GM13976 (cell line): ENCODE results near the gene RASSF8.
A peak's percentile ranks its signal among the peaks of the same experiment; 100 is the strongest.

Experiments
- DNase-seq: peaks from one replicate; pipeline ENCODE4 v3.0.0; 2012; ENCODE audit warnings: low spot score
- CTCF ChIP-seq: IDR thresholded peaks from 2 replicates; pipeline ENCODE4 v1.5.1; 2012; ENCODE audit warnings: borderline replicate concordance, mild to moderate bottlenecking; ENCODE audit not compliant: insufficient read depth; ENCODE audit errors: extremely low read depth, missing control alignments, control extremely low read depth
- in situ Hi-C: fragments of 300-500 bp; cut with MboI; formaldehyde crosslinking; loops from one replicate; pipeline ENCODE4 v1.12.0; 2022; ENCODE audit warnings: low sequenced_read_pairs, mixed read lengths, inconsistent platforms; ENCODE audit not compliant: unreplicated experiment

Gene RASSF8

DNA sequence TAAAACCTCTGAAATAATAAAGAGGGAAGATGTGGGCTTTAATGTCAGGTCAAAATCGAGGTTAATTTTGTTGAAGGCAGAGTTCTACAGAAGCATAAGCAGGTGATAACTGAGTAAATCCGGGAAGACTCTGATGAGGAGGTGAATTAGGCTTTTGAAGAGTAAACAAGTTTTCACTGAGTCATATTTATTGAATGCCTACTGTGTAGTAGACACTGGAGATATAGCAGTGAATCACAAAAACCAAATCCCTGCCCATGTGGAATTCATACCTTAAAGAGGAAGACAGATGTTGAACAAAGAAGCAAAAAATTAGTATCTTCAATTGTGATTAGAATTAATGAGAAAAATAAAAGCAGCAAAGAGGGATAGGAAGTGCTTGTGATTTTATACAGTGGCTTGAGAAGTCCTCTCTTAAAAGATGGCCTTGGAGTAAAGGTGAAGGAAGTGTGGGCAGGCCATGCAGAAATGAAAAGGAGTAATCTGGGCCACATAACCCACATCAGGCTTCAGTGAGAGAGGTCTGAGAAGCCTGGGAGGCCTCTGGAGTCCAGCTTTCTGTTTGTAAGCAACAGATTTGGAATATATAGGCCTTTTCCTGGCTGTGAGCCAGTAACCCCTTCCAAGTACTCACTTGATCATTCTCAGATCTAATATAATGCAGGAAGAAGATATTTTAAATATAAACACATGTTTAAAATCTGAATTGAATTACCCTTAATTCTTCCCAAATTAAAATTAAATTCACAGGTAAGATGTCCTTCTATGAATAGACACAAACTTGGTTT lies 119.6 kb downstream of the RASSF8 start:
- TF ChIP-seq CTCF: no peak
- in situ Hi-C loops: no loop called here
- DNase-seq: no peak

GRCh38 chr12:26080911-26081310 lies 122.4 kb downstream of the RASSF8 start:
- in situ Hi-C loops: no loop called here
- no peak for DNase-seq
- TF ChIP-seq CTCF: no peak

DNA sequence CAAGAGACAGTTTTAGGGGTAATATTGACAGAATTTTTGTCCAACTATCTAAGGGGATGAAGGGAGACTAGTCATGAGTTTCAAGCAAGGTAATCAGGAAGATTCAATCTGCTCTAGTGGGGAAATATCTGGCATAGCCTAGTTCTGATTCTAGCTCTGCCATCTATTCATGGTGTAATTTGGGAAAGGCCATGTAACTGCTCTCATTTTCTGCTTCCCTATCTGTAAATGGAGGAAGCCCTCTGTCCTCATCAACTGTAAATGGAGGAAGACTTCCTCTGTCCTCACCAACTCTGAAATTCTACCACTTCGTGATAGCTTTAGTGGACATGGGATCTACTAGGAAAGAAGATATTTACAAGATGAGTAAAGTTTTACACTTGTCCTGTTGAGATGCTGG lies 128.5 kb downstream of the RASSF8 start:
- in situ Hi-C loops: no loop called here
- no peak for TF ChIP-seq CTCF
- DNase-seq: no peak

DNA sequence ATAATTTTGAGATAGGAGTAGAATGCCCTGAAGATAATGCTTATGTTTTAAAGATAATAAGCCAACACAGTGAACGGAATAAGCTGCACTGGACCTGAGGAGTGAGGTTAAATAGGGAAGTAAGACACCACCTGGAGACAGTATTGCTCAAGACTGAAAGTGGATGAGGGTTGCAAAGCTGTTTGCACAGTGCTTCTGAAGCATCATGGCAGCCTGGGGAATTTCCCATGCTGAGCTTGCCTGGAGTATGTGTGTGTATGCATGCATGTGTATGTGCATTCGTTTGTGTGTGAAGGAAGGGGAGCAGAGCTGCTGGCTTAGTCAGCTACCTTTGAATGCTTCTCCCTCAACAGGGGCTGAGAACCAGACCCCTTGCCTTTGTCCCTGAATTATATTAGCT lies 130.5 kb downstream of the RASSF8 start:
- peak; percentile 49 for DNase-seq
- TF ChIP-seq CTCF: no peak
- in situ Hi-C loops: no loop called here

DNA sequence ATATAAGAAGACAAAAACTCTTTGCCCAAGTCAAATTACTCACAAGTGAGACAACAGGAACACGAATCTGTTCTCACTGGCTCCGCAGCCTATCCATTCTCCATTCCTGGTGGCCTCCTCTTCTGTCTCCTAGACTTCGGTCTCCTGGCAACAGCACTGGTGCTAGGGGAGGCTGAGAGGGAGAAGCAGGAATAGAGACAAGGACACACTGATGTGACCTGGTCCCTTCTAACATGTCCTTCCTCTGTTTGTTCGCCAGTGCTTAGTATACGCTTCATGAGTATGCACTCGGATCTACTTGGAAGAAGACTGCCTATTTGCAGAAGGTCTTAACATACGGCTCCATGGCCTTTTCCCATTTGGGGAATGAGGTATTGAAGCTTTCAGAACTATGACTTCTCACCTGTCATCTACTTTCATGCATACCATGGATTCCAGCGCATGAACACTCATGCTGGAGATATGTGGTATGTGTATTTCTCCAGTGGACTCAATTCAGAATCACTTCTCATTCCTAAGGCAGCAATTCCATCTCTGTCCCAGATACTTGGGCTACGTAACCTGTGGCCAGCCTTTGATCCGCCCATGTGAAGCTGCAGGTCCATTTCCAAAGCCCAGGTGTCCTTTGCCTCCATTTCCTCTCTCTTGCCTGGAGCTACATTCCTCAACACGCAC lies 132.5 kb downstream of the RASSF8 start:
- no peak for TF ChIP-seq CTCF
- no peak for DNase-seq
- in situ Hi-C loops: no loop called here

- in situ Hi-C loops: no loop called here
- DNase-seq: no peak
- no peak for TF ChIP-seq CTCF
Observed at GRCh38 chr12:26091822-26092221, 133.3 kb downstream of the RASSF8 start.
